ENCODE results near the gene LMF1. TPM values are rescaled to one million over a fixed set of nuclear protein-coding genes. Genes with fewer than 3 reads are reported as not detected.
A peak's percentile ranks its signal among the peaks of the same experiment; 100 is the strongest.

LMF1 gene
- polyA plus RNA-seq, 1 donor from 2014 or later: 16.2 TPM

DNA sequence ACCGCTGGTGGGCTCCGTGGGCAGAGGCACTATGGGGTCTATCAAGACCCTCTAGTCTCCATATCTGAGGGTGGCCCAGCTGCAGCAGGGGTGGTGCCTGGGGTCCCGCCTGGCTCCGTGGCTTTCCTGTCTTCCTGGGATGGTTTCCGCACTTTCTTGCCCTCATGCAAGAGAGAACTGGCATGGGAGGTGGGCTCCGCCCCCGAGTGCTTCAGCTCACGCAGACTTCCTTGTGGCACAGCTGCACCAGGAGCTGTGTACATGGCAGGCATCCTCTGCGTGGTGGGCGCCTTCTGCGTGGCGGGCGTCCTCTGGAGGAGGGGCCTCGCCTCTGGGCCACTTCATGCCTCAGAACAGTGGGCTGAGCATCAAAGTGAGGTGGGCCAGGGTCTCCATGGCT lies 73.1 kb downstream of the LMF1 start:
- Histone ChIP-seq H3K27ac (ENCODE audit: low read length) (peak overlapping the region; percentile 56), H3F3A (ENCODE audit: insufficient read depth, low read length, poor library complexity, severe bottlenecking) (no peaks in the 10 kb centered on the region), H3K9ac (ENCODE audit: low read length) (peak overlapping the region; percentile 26), H3K9me3 (ENCODE audit: low read length) (no peaks in the 10 kb centered on the region), H3K9me2 (ENCODE audit: insufficient read depth, low read length) (no peaks in the 10 kb centered on the region), H4K20me1 (ENCODE audit: insufficient read depth) (no peaks in the 10 kb centered on the region), H3K36me3 (ENCODE audit: insufficient read depth, low read length) (no peaks in the 10 kb centered on the region), H2AFZ (ENCODE audit: low read depth, low read length) (no peak overlapping the region), H3K4me2 (ENCODE audit: low read length) (no peak overlapping the region), H3K4me3 (ENCODE audit: low read length) (no peak overlapping the region), H3K79me2 (replicated peaks; ENCODE audit: insufficient read depth, low read length) (no peaks in the 10 kb centered on the region), H3K27me3 (ENCODE audit: insufficient read depth, low read depth, low read length) (no peaks in the 10 kb centered on the region)
- TF ChIP-seq RAD21 (conservative IDR thresholded peaks at IDR 0.05) (no peak), MXI1 (conservative IDR thresholded peaks at IDR 0.05; ENCODE audit: poor library complexity, severe bottlenecking) (no peak), SMC3 (conservative IDR thresholded peaks at IDR 0.05; ENCODE audit: poor library complexity) (no peak), TAF1 (IDR thresholded peaks at IDR 0.05; ENCODE audit: low read depth) (no peak), POLR2AphosphoS5 (IDR thresholded peaks at IDR 0.05) (no peak), EZH2 (IDR thresholded peaks at IDR 0.05; ENCODE audit: borderline replicate concordance, insufficient read depth, low read length, poor library complexity, severe bottlenecking) (no peak)
- TF ChIP-seq, protein P1, sequence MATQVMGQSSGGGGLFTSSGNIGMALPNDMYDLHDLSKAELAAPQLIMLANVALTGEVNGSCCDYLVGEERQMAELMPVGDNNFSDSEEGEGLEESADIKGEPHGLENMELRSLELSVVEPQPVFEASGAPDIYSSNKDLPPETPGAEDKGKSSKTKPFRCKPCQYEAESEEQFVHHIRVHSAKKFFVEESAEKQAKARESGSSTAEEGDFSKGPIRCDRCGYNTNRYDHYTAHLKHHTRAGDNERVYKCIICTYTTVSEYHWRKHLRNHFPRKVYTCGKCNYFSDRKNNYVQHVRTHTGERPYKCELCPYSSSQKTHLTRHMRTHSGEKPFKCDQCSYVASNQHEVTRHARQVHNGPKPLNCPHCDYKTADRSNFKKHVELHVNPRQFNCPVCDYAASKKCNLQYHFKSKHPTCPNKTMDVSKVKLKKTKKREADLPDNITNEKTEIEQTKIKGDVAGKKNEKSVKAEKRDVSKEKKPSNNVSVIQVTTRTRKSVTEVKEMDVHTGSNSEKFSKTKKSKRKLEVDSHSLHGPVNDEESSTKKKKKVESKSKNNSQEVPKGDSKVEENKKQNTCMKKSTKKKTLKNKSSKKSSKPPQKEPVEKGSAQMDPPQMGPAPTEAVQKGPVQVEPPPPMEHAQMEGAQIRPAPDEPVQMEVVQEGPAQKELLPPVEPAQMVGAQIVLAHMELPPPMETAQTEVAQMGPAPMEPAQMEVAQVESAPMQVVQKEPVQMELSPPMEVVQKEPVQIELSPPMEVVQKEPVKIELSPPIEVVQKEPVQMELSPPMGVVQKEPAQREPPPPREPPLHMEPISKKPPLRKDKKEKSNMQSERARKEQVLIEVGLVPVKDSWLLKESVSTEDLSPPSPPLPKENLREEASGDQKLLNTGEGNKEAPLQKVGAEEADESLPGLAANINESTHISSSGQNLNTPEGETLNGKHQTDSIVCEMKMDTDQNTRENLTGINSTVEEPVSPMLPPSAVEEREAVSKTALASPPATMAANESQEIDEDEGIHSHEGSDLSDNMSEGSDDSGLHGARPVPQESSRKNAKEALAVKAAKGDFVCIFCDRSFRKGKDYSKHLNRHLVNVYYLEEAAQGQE (IDR thresholded peaks at IDR 0.05; ENCODE audit: borderline replicate concordance): no peak
- TF ChIP-seq, protein P2, sequence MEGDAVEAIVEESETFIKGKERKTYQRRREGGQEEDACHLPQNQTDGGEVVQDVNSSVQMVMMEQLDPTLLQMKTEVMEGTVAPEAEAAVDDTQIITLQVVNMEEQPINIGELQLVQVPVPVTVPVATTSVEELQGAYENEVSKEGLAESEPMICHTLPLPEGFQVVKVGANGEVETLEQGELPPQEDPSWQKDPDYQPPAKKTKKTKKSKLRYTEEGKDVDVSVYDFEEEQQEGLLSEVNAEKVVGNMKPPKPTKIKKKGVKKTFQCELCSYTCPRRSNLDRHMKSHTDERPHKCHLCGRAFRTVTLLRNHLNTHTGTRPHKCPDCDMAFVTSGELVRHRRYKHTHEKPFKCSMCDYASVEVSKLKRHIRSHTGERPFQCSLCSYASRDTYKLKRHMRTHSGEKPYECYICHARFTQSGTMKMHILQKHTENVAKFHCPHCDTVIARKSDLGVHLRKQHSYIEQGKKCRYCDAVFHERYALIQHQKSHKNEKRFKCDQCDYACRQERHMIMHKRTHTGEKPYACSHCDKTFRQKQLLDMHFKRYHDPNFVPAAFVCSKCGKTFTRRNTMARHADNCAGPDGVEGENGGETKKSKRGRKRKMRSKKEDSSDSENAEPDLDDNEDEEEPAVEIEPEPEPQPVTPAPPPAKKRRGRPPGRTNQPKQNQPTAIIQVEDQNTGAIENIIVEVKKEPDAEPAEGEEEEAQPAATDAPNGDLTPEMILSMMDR (IDR thresholded peaks at IDR 0.05; ENCODE audit: poor library complexity, severe bottlenecking): no peak

DNA sequence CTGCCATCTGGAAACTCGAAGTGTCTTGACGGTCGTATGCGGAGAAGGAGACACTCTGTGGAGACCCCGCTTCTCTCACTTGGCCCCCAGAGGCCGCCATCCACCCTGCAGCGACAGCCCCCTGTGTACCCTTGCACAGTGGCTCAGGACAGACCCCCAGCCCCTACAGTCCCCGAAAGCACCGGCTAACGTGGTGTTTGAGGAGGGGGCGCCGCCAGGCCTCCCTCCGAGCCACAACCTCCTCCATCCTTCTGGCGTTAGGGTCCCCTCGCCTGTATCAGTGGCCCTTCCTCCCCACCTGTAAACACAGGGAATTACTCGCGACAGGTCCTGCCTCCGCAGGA lies 73.6 kb downstream of the LMF1 start:
- Histone ChIP-seq H3K4me2 (ENCODE audit: low read length) (no peak overlapping the region), H3F3A (ENCODE audit: insufficient read depth, low read length, poor library complexity, severe bottlenecking) (no peaks in the 10 kb centered on the region), H3K9ac (ENCODE audit: low read length) (peak overlapping the region; percentile 26), H3K27me3 (ENCODE audit: insufficient read depth, low read depth, low read length) (no peaks in the 10 kb centered on the region), H3K79me2 (replicated peaks; ENCODE audit: insufficient read depth, low read length) (no peaks in the 10 kb centered on the region), H3K27ac (ENCODE audit: low read length) (peak overlapping the region; percentile 56), H4K20me1 (ENCODE audit: insufficient read depth) (no peaks in the 10 kb centered on the region), H3K4me3 (ENCODE audit: low read length) (no peak overlapping the region), H2AFZ (ENCODE audit: low read depth, low read length) (no peak overlapping the region), H3K36me3 (ENCODE audit: insufficient read depth, low read length) (no peaks in the 10 kb centered on the region), H3K9me3 (ENCODE audit: low read length) (no peaks in the 10 kb centered on the region), H3K9me2 (ENCODE audit: insufficient read depth, low read length) (no peaks in the 10 kb centered on the region)
- no peak for TF ChIP-seq POLR2AphosphoS5 (IDR thresholded peaks at IDR 0.05)
- TF ChIP-seq MXI1 (conservative IDR thresholded peaks at IDR 0.05; ENCODE audit: poor library complexity, severe bottlenecking): no peak
- no peak for TF ChIP-seq RAD21 (conservative IDR thresholded peaks at IDR 0.05)
- TF ChIP-seq, protein P2 (IDR thresholded peaks at IDR 0.05; ENCODE audit: poor library complexity, severe bottlenecking): peak; percentile 12
- TF ChIP-seq EZH2 (IDR thresholded peaks at IDR 0.05; ENCODE audit: borderline replicate concordance, insufficient read depth, low read length, poor library complexity, severe bottlenecking): no peak
- TF ChIP-seq EP300 (conservative IDR thresholded peaks at IDR 0.05; ENCODE audit: poor library complexity, severe bottlenecking): no peak
- no peak for TF ChIP-seq SMC3 (conservative IDR thresholded peaks at IDR 0.05; ENCODE audit: poor library complexity)

All from neural cell (in vitro differentiated cells).